Panc1 (cell line): ENCODE results near the gene P2RY6. TPM values are rescaled to one million over a fixed set of nuclear protein-coding genes. Genes with fewer than 3 reads are reported as not detected.

Experiments used
- ATAC-seq: fragments of 200-7000 bp; cut with Tn5 transposase; 2 replicates; pipeline ENCODE4 v1.9.1; 2020; ENCODE audit warnings: mild to moderate bottlenecking, moderate library complexity
- BruUV-seq: library from RNA; stranded (reverse); fragments of 400-500 nt; replicated peaks from 2 replicates; lab custom pipeline; 2021; lab: Mats Ljungman, UMichigan
- CTCF ChIA-PET: fragments of 300-600 bp; sonication (Branson Sonifier 250); formaldehyde crosslinking; loops from one replicate; lab custom pipeline; 2022; ENCODE audit warnings: antibody characterized with exemption; lab: Charles Lee
- POLR2A ChIA-PET: fragments of 300-600 bp; sonication (Branson Sonifier 250); formaldehyde crosslinking; loops from one replicate; lab custom pipeline; 2022; ENCODE audit warnings: antibody characterized with exemption; lab: Charles Lee
- DNase-seq: peaks from one replicate; pipeline ENCODE4 v3.0.0-alpha.2; 2010; ENCODE audit warnings: low read depth, low spot score
- H3K27ac ChIP-seq: 2 replicates; pipeline ENCODE4 v1.5.1; 2011; ENCODE audit warnings: mild to moderate bottlenecking, low read length, inconsistent platforms
- H3K27me3 ChIP-seq: fragments of 200-500 bp; sonication (Bioruptor generic); 2 replicates; pipeline ENCODE4 v1.6.0; 2014; ENCODE audit warnings: low read length, inconsistent platforms; ENCODE audit not compliant: control insufficient read depth, insufficient read depth
- H3K36me3 ChIP-seq: fragments of 200-500 bp; sonication (Bioruptor generic); 2 replicates; pipeline ENCODE4 v1.5.1; 2014; ENCODE audit warnings: inconsistent platforms, mild to moderate bottlenecking, low read length, moderate library complexity; ENCODE audit not compliant: control insufficient read depth, insufficient read depth
- H3K4me1 ChIP-seq: 2 replicates; pipeline ENCODE4 v1.5.1; 2011; ENCODE audit warnings: inconsistent platforms, mild to moderate bottlenecking, low read length, moderate library complexity; ENCODE audit not compliant: control insufficient read depth, insufficient read depth
- H3K4me3 ChIP-seq, 2 experiments: 2 replicates each; pipeline ENCODE4 v1.5.1; 2011 to 2012; ENCODE audit warnings: low read depth in 2 of 2, low read length in 2 of 2, mild to moderate bottlenecking in 2 of 2, inconsistent platforms in 1 of 2, moderate library complexity in 1 of 2
- H3K9me3 ChIP-seq: fragments of 200-500 bp; sonication (Bioruptor generic); 2 replicates; pipeline ENCODE4 v1.5.1; 2014; ENCODE audit warnings: low read depth, mild to moderate bottlenecking, inconsistent platforms, low read length, moderate library complexity; ENCODE audit not compliant: control insufficient read depth, insufficient read depth
- POLR2AphosphoS5 ChIP-seq: IDR thresholded peaks from 2 replicates; pipeline ENCODE4 v1.6.1; 2012; ENCODE audit warnings: mild to moderate bottlenecking, low read depth, low read length, moderate library complexity
- REST ChIP-seq, 2 experiments: IDR thresholded peaks; 2 replicates each; pipeline ENCODE4 v1.6.1; 2011 to 2012; ENCODE audit warnings: low read depth in 2 of 2, control low read depth in 1 of 2, low read length in 1 of 2, mild to moderate bottlenecking in 1 of 2, moderate library complexity in 1 of 2; ENCODE audit not compliant: insufficient read depth in 1 of 2
- SIN3A ChIP-seq: IDR thresholded peaks from 2 replicates; pipeline ENCODE4 v1.6.1; 2012; ENCODE audit warnings: low read depth, mild to moderate bottlenecking, low read length, moderate library complexity, borderline replicate concordance; ENCODE audit not compliant: insufficient read depth
- TCF7L2 ChIP-seq: IDR thresholded peaks from 2 replicates; pipeline ENCODE4 v1.6.1; 2011; ENCODE audit warnings: mild to moderate bottlenecking, low read depth, low read length, inconsistent platforms
- in situ Hi-C: cut with HindIII; loops from 2 replicates; pipeline ENCODE4 v1.10.0; 2016; ENCODE audit warnings: low sequenced_read_pairs, low pct_unique_long_range_greater_than_20kb
- intact Hi-C: fragments of 100-400 bp; cut with micrococcal nuclease; formaldehyde crosslinking; loops from one replicate; pipeline ENCODE4 v1.10.0; 2022; ENCODE audit not compliant: unreplicated experiment
- total RNA-seq: library from RNA; stranded (reverse); gene quantifications from one replicate; pipeline ENCODE4 v1.2.1, GENCODE V29; 2021; ENCODE audit not compliant: unreplicated experiment
- TF ChIP-seq, protein P1 (sequence below): fragments of 450-650 bp; IDR thresholded peaks from 2 replicates; pipeline ENCODE4 v1.5.1; 2017; ENCODE audit warnings: mild to moderate bottlenecking

Gene P2RY6
- total RNA-seq, 1 experiment from 2014 or later: 0.59 TPM

DNA sequence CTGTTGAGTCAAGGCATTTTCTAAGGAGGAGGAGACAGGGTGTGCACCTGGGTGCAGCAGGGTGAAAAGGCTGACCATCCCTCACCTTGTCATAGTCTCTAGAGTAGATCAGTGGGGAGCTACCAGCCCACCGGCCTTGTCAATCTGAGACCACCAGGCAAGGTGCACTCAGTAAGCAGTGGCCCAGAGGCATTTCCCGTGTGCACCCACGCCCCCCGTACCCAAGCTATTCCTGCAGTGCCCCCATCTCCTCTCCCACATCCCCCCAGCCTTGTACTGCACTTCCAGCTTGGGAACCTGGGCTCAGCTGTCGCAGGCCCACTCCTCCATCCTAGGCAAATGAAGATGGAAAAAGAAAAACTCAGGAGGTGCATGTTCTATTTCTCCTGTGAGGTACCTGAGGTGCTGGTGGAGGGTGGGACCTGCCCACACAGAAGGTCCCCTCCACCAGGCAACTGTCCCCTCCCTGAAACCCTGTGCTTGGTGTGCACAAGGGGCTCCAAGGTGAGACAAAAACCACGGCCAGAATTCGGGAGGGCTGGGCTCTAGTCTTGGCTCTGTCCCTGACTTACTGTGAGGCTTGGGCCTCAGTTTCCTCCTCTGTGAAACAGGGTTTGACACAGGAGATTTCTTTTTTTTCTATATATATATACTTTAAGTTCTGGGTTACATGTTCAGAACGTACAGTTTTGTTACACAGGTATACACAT, 45.7 kb upstream of the P2RY6 start:
- in situ Hi-C loops (no loop called here), intact Hi-C loops (no loop called here)
- no peaks in the 10 kb centered on the region for H3K9me3 ChIP-seq
- BruUV-seq: no TSS peak
- no peak for DNase-seq
- ChIA-PET CTCF (interaction anchor here (0.6 kb wide), 1 partner anchor 1670 kb away, joined by 4 read pairs; no protein-coding TSS in a partner anchor), POLR2A (no interaction called here)
- no peak overlapping the region for H3K27ac ChIP-seq
- H3K36me3 ChIP-seq: no peaks in the 10 kb centered on the region
- H3K27me3 ChIP-seq: no peaks in the 10 kb centered on the region
- no peak for ATAC-seq
- TF ChIP-seq TCF7L2 (no peak), SIN3A (no peak), POLR2AphosphoS5 (no peak), REST (IDR thresholded peaks at IDR 0.05; ENCODE audit: insufficient read depth in 1 of 2, low read depth in 2 of 2, low read length in 1 of 2) (no peak)
- TF ChIP-seq, protein P1, sequence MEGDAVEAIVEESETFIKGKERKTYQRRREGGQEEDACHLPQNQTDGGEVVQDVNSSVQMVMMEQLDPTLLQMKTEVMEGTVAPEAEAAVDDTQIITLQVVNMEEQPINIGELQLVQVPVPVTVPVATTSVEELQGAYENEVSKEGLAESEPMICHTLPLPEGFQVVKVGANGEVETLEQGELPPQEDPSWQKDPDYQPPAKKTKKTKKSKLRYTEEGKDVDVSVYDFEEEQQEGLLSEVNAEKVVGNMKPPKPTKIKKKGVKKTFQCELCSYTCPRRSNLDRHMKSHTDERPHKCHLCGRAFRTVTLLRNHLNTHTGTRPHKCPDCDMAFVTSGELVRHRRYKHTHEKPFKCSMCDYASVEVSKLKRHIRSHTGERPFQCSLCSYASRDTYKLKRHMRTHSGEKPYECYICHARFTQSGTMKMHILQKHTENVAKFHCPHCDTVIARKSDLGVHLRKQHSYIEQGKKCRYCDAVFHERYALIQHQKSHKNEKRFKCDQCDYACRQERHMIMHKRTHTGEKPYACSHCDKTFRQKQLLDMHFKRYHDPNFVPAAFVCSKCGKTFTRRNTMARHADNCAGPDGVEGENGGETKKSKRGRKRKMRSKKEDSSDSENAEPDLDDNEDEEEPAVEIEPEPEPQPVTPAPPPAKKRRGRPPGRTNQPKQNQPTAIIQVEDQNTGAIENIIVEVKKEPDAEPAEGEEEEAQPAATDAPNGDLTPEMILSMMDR: no peak
- H3K4me3 ChIP-seq: no peak overlapping the region
- H3K4me1 ChIP-seq: no peaks in the 10 kb centered on the region

DNA sequence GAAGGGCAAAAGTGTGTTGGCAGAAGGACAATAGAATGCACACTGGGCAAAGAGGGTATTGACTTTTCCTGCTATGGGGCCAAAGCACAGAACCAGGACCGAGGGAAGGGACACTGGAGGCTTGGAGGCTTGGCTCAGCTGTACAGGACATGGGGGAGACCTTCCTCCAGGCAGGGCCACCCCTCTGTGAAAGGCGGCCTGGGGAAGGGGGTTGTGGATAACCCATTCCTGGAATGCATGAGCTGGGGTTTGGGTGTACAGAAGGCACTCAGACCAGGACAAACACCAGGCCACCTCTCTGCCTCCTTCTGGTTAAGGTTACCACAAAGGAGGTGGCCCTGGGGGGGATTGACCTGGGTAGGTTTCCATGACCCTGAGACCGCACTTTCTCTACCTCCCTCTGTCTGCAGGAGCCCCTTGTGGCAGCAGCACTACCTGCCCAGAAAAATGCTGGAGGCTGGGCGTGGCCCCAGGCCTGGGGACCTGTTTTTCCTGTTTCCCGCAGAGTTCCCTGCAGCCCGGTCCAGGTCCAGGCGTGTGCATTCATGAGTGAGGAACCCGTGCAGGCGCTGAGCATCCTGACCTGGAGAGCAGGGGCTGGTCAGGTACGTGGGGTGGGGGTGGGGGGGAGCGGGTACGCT, 44.4 kb upstream of the P2RY6 start:
- Histone ChIP-seq H3K4me1 (no peaks in the 10 kb centered on the region), H3K4me3 (no peak overlapping the region), H3K36me3 (no peaks in the 10 kb centered on the region), H3K27me3 (no peaks in the 10 kb centered on the region), H3K27ac (no peak overlapping the region), H3K9me3 (no peaks in the 10 kb centered on the region)
- ChIA-PET CTCF (no interaction called here), POLR2A (no interaction called here)
- intact Hi-C loops (no loop called here), in situ Hi-C loops (no loop called here)
- DNase-seq: no peak
- BruUV-seq: no TSS peak
- no peak for ATAC-seq
- no peak for TF ChIP-seq SIN3A
- no peak for TF ChIP-seq REST (IDR thresholded peaks at IDR 0.05; ENCODE audit: insufficient read depth in 1 of 2, low read depth in 2 of 2, low read length in 1 of 2)
- TF ChIP-seq TCF7L2: no peak
- TF ChIP-seq POLR2AphosphoS5: no peak
- TF ChIP-seq, protein P1: no peak
